ENCODE data around the gene PEX12.
"Not testable (repeated sequence)": the region's sequence is repeated elsewhere in the genome, so short reads cannot be mapped to it uniquely, and the experiment has no call there.

The PEX12 gene

GRCh38 chr17:35534576-35535093, 43.7 kb downstream of the PEX12 start:
- no peak for DNase-seq

DNA sequence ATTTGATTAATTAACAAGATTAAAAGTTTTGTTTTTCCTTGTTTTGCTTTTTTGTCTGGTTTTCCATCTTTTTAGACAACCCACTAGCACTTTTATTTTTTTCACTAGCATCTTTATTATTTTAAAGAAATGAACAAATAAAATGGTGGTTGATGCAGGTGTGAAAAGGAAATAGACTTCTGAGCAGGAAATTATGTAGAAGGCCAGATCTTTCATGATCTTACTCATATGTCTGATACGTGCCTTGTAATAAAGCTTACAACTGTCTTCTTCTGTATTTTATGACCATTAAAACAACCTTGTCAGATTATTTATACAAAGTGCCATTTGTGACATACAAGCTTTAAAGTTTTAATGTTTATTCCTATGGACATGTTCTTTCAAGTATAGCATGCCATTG, 47.2 kb downstream of the PEX12 start:
- no peak for DNase-seq

DNA sequence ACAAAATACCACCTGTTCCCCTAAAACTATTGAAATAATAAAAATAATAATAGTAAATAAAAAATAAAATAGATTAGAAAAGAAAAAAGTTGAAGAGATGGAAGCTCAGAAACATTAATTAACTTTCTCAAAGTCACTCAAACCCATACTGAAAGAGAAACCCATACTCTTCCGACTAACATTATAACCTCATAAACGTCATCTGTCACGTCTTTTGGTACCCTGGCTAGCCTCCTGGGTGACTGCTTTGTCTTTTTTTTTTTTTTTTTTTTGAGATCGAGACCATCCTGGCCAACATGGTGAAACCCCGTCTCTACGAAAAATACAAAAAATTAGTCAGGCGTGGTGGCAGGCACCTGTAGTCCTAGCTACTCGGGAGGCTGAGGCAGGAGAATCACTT, 48.5 kb downstream of the PEX12 start:
- DNase-seq, result no peak

- DNase-seq, result not testable (repeated sequence)
These were observed 49.0 kb downstream of the PEX12 start for GRCh38 chr17:35529326-35529725.
